ENCODE measurements around the gene BMPER.

- TF ChIP-seq CTCF (IDR thresholded peaks at IDR 0.05), result no peak
- no peak for TF ChIP-seq POLR2AphosphoS5 (IDR thresholded peaks at IDR 0.05)
- TF ChIP-seq POLR2A (IDR thresholded peaks at IDR 0.05), result no peak
- no peak for TF ChIP-seq EP300 (IDR thresholded peaks at IDR 0.05)
Measured at GRCh38 chr7:33885290-33886148, 19.8 kb upstream of the BMPER start.

Data from stomach (tissue), 4 donors.